Middle frontal gyrus (tissue), 1 donor: ENCODE data around the gene SOCS2.
"Not testable (repeated sequence)": the region's sequence is repeated elsewhere in the genome, so short reads cannot be mapped to it uniquely, and the experiment has no call there.

Source experiments
- DNase-seq: peaks from one replicate; pipeline ENCODE4 v3.0.0-alpha.2; 2015; ENCODE audit warnings: low spot score; ENCODE audit errors: extremely low spot score

The SOCS2 gene, protein sequence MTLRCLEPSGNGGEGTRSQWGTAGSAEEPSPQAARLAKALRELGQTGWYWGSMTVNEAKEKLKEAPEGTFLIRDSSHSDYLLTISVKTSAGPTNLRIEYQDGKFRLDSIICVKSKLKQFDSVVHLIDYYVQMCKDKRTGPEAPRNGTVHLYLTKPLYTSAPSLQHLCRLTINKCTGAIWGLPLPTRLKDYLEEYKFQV

GRCh38 chr12:93571925-93572711 lies at the start of gene SOCS2:
Gene SOCS2, plus strand, starts transcription at chr12:93572675. Its CDS starts 223 bp downstream, at chr12:93572898.
- no peak for DNase-seq

GRCh38 chr12:93524386-93525133 lies 47.9 kb upstream of the SOCS2 start:
- DNase-seq, result no peak

- no peak for DNase-seq
These were observed 45.6 kb upstream of the SOCS2 start for GRCh38 chr12:93526786-93527428.

- no peak for DNase-seq
These were observed 42.1 kb upstream of the SOCS2 start for GRCh38 chr12:93530358-93530757.

GRCh38 chr12:93533310-93533709 lies 39.2 kb upstream of the SOCS2 start:
- DNase-seq, result no peak

GRCh38 chr12:93536111-93536765 lies 36.2 kb upstream of the SOCS2 start:
- DNase-seq, result no peak

GRCh38 chr12:93536766-93537488 lies 35.5 kb upstream of the SOCS2 start:
- DNase-seq, result no peak

DNA sequence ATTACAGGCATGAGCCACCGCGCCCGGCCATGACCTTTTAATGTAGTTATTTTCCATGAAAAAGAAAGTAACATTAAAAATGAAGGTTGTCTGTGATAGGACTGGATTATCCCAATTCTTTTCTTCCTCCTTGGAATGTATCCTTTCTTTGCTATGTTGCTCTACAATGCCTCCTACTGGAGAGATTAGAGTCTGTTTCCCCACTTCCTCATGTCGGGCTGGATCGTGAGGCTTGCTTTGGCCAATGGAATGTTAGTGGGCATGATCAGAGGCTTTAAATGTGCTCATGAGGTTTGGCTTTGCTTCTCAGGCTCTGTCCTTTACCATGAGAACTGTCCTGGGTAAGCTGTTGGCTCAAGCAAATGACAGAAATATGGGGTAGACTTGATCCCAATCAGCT lies 34.7 kb upstream of the SOCS2 start:
- DNase-seq, result no peak

DNA sequence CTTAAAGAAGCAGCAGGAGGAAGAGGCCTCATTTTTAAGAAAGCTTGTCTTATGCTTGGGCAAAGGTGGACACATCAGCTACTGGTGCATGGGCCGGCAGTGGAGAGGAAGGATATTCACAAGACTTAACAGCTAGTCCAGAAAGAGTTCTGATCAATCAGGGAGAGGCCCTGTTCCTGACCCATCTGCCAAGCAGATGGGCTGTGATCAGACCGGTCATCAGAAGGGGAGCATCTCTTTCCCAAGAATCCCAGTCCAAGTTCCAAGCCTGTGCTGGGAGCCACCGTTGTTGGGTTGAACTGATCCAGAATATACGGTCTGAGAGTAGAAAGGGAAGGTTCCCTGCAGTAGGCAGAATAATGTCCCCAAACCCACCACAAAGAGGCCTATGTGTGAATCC lies 32.7 kb upstream of the SOCS2 start:
- no peak for DNase-seq

GRCh38 chr12:93540466-93540865 lies 32.0 kb upstream of the SOCS2 start:
- no peak for DNase-seq

- DNase-seq, result no peak
These were observed 30.8 kb upstream of the SOCS2 start for GRCh38 chr12:93541578-93542225.

- DNase-seq, result no peak
These were observed 24.7 kb upstream of the SOCS2 start for GRCh38 chr12:93547778-93548177.

- DNase-seq, result no peak
These were observed 23.3 kb upstream of the SOCS2 start for GRCh38 chr12:93549174-93549573.

- no peak for DNase-seq
These were observed 21.5 kb upstream of the SOCS2 start for GRCh38 chr12:93550748-93551611.

- no peak for DNase-seq
These were observed 20.0 kb upstream of the SOCS2 start for GRCh38 chr12:93552427-93552826.

GRCh38 chr12:93557879-93558278 lies 14.6 kb upstream of the SOCS2 start:
- DNase-seq, result not testable (repeated sequence)

GRCh38 chr12:93558685-93559084 lies 13.8 kb upstream of the SOCS2 start:
- not testable (repeated sequence) for DNase-seq

- DNase-seq, result no peak
These were observed 8.5 kb upstream of the SOCS2 start for GRCh38 chr12:93563807-93564538.
